HG03442 (cell line): ENCODE measurements around the gene YTHDC2.

Source experiments
- ATAC-seq: cut with Tn5 transposase; IDR thresholded peaks from one replicate; pipeline ENCODE4 v1.9.1; 2021; ENCODE audit warnings: mild to moderate bottlenecking, moderate library complexity; ENCODE audit not compliant: unreplicated experiment

Gene YTHDC2

GRCh38 chr5:113513384-113514288 is at the start of gene YTHDC2:
Gene YTHDC2, plus strand, starts transcription at chr5:113513694. Its CDS starts 202 bp downstream, at chr5:113513896.
- peak; percentile 98 for ATAC-seq

GRCh38 chr5:113474100-113474728 is 39.3 kb upstream of the YTHDC2 start:
- no peak for ATAC-seq

- ATAC-seq: no peak
These were observed 34.8 kb upstream of the YTHDC2 start for GRCh38 chr5:113478691-113479090.

- ATAC-seq: no peak
These were observed 33.3 kb upstream of the YTHDC2 start for GRCh38 chr5:113480243-113480642.

- no peak for ATAC-seq
These were observed 26.1 kb upstream of the YTHDC2 start for GRCh38 chr5:113487416-113487780.

GRCh38 chr5:113487781-113488644 is 25.5 kb upstream of the YTHDC2 start, which contains the start of gene MCC:
Gene MCC, minus strand, starts transcription at chr5:113488453.
- ATAC-seq: no peak

- ATAC-seq: no peak
These were observed 24.8 kb upstream of the YTHDC2 start for GRCh38 chr5:113488645-113489184.

GRCh38 chr5:113489299-113489698 is 24.2 kb upstream of the YTHDC2 start:
- peak; percentile 67 for ATAC-seq

GRCh38 chr5:113490317-113490716 is 23.2 kb upstream of the YTHDC2 start:
- ATAC-seq: no peak

GRCh38 chr5:113491022-113491421 is 22.5 kb upstream of the YTHDC2 start:
- ATAC-seq: no peak

- ATAC-seq: no peak
These were observed 20.0 kb upstream of the YTHDC2 start for GRCh38 chr5:113493446-113493845.

GRCh38 chr5:113495422-113495841 is 18.1 kb upstream of the YTHDC2 start:
- ATAC-seq: no peak

- no peak for ATAC-seq
These were observed 11.4 kb upstream of the YTHDC2 start for GRCh38 chr5:113502073-113502472.

- no peak for ATAC-seq
These were observed 10.3 kb upstream of the YTHDC2 start for GRCh38 chr5:113503146-113503545.

GRCh38 chr5:113505181-113505580 is 8.3 kb upstream of the YTHDC2 start:
- ATAC-seq: no peak

GRCh38 chr5:113507601-113508000 is 5.9 kb upstream of the YTHDC2 start:
- ATAC-seq: peak; percentile 29

- no peak for ATAC-seq
These were observed 4.7 kb upstream of the YTHDC2 start for GRCh38 chr5:113508756-113509155.

- ATAC-seq: no peak
These were observed 2.5 kb upstream of the YTHDC2 start for GRCh38 chr5:113510836-113511451.

- no peak for ATAC-seq
These were observed 1.2 kb upstream of the YTHDC2 start for GRCh38 chr5:113512341-113512740.

- no peak for ATAC-seq
These were observed 768 bp downstream of the YTHDC2 start for GRCh38 chr5:113514289-113514635.

- ATAC-seq: no peak
These were observed 5.4 kb downstream of the YTHDC2 start for GRCh38 chr5:113518884-113519283.
